Nephron (organoid): ENCODE measurements around the gene C10orf71.

Experiments
- H3K27ac Mint-ChIP-seq, 3 experiments: 2 replicates each; pipeline ENCODE4 v1.8.0; 2020; ENCODE audit warnings: mixed read lengths in 3 of 3, mild to moderate bottlenecking in 2 of 3, moderate library complexity in 1 of 3
- H3K27me3 Mint-ChIP-seq: 2 replicates; pipeline ENCODE4 v1.8.0; 2021; ENCODE audit warnings: low read depth, mild to moderate bottlenecking, moderate library complexity, mixed read lengths
- H3K36me3 Mint-ChIP-seq: 2 replicates; pipeline ENCODE4 v1.8.0; 2020; ENCODE audit warnings: low read depth, mixed read lengths
- H3K4me1 Mint-ChIP-seq: 2 replicates; pipeline ENCODE4 v1.8.0; 2020; ENCODE audit warnings: mixed read lengths
- H3K4me3 Mint-ChIP-seq, 3 experiments: 2 replicates each; pipeline ENCODE4 v1.8.0; 2020; ENCODE audit warnings: mild to moderate bottlenecking in 3 of 3, mixed read lengths in 3 of 3, moderate library complexity in 2 of 3
- H3K9me3 Mint-ChIP-seq: 2 replicates; pipeline ENCODE4 v1.8.0; 2020; ENCODE audit warnings: mixed read lengths
- CTCF ChIP-seq, 3 experiments: fragments of 200-600 bp; sonication (generic); IDR thresholded peaks; one replicate each; pipeline ENCODE4 v1.5.0; 2021; ENCODE audit warnings: antibody characterized with exemption in 3 of 3; ENCODE audit not compliant: unreplicated experiment in 3 of 3

Gene C10orf71

GRCh38 chr10:49301302-49301701, 2.3 kb downstream of the C10orf71 start:
- no peak overlapping the region for H3K27ac Mint-ChIP-seq
- no peaks in the 10 kb centered on the region for H3K9me3 Mint-ChIP-seq
- H3K36me3 Mint-ChIP-seq: no peaks in the 10 kb centered on the region
- H3K4me3 Mint-ChIP-seq: peak overlapping the region in 1 of 3 experiments; percentile 88
- peaks cover 34% of the 10 kb centered on the region for H3K27me3 Mint-ChIP-seq
- no peak for TF ChIP-seq CTCF (IDR thresholded peaks at IDR 0.05; ENCODE audit: unreplicated experiment in 3 of 3)
- peaks cover 47% of the 10 kb centered on the region for H3K4me1 Mint-ChIP-seq

- Mint-ChIP-seq H3K27me3 (peaks cover 32% of the 10 kb centered on the region), H3K4me1 (peaks cover 39% of the 10 kb centered on the region), H3K4me3 (no peak overlapping the region), H3K27ac (no peak overlapping the region), H3K36me3 (no peaks in the 10 kb centered on the region), H3K9me3 (no peaks in the 10 kb centered on the region)
- no peak for TF ChIP-seq CTCF (IDR thresholded peaks at IDR 0.05; ENCODE audit: unreplicated experiment in 3 of 3)
Measured at GRCh38 chr10:49302088-49302487, 3.1 kb downstream of the C10orf71 start.

GRCh38 chr10:49303711-49304110, 4.7 kb downstream of the C10orf71 start:
- peaks cover 2% of the 10 kb centered on the region for H3K9me3 Mint-ChIP-seq
- no peak overlapping the region for H3K4me3 Mint-ChIP-seq
- TF ChIP-seq CTCF (IDR thresholded peaks at IDR 0.05; ENCODE audit: unreplicated experiment in 3 of 3): no peak
- H3K36me3 Mint-ChIP-seq: no peaks in the 10 kb centered on the region
- H3K4me1 Mint-ChIP-seq: peaks cover 23% of the 10 kb centered on the region
- no peak overlapping the region for H3K27ac Mint-ChIP-seq
- peaks cover 21% of the 10 kb centered on the region for H3K27me3 Mint-ChIP-seq

- Mint-ChIP-seq H3K27ac (no peak overlapping the region), H3K36me3 (no peaks in the 10 kb centered on the region), H3K27me3 (peaks cover 17% of the 10 kb centered on the region), H3K4me1 (peaks cover 19% of the 10 kb centered on the region), H3K9me3 (peaks cover 3% of the 10 kb centered on the region), H3K4me3 (no peak overlapping the region)
- no peak for TF ChIP-seq CTCF (IDR thresholded peaks at IDR 0.05; ENCODE audit: unreplicated experiment in 3 of 3)
Measured at GRCh38 chr10:49304137-49304536, 5.2 kb downstream of the C10orf71 start.

GRCh38 chr10:49307921-49308320, 9.0 kb downstream of the C10orf71 start:
- H3K4me3 Mint-ChIP-seq: no peak overlapping the region
- H3K36me3 Mint-ChIP-seq: no peaks in the 10 kb centered on the region

More at GRCh38 chr10:49307921-49308320, 9.0 kb downstream of the C10orf71 start:
- no peak for TF ChIP-seq CTCF (IDR thresholded peaks at IDR 0.05; ENCODE audit: unreplicated experiment in 3 of 3)
- Mint-ChIP-seq H3K27me3 (peaks cover 12% of the 10 kb centered on the region), H3K9me3 (peaks cover 3% of the 10 kb centered on the region), H3K4me1 (no peaks in the 10 kb centered on the region), H3K27ac (no peak overlapping the region)
